WTC11 (cell line): ENCODE measurements around the gene MAP1S. TPM values are rescaled to one million over a fixed set of nuclear protein-coding genes. Genes with fewer than 3 reads are reported as not detected.

Source experiments
- ATAC-seq: fragments of 200-7000 bp; cut with Tn5 transposase; 2 replicates; pipeline ENCODE4 v1.10.0; 2021; ENCODE audit warnings: mild to moderate bottlenecking, moderate library complexity
- CTCF ChIA-PET: fragments of 300-600 bp; sonication (Branson Sonifier 250); formaldehyde crosslinking; loops from one replicate; lab custom pipeline; 2021; ENCODE audit warnings: antibody characterized with exemption; lab: Charles Lee
- POLR2A ChIA-PET: fragments of 350-600 bp; sonication (Branson Sonifier 250); formaldehyde crosslinking; loops from one replicate; lab custom pipeline; 2021; ENCODE audit warnings: antibody characterized with exemption; lab: Charles Lee
- DNase-seq: peaks from one replicate; pipeline ENCODE4 v3.0.0; 2021; ENCODE audit warnings: low spot score
- H3K27ac Mint-ChIP-seq: 2 replicates; pipeline ENCODE4 v1.8.0; 2021; ENCODE audit warnings: mixed read lengths
- H3K27me3 Mint-ChIP-seq: 2 replicates; pipeline ENCODE4 v1.8.0; 2021; ENCODE audit warnings: low read depth, mild to moderate bottlenecking, moderate library complexity, mixed read lengths
- H3K36me3 Mint-ChIP-seq: 2 replicates; pipeline ENCODE4 v1.8.0; 2021; ENCODE audit warnings: mixed read lengths
- H3K4me1 Mint-ChIP-seq: 2 replicates; pipeline ENCODE4 v1.8.0; 2022; ENCODE audit warnings: mixed read lengths
- H3K4me3 Mint-ChIP-seq: 2 replicates; pipeline ENCODE4 v1.8.0; 2021; ENCODE audit warnings: mild to moderate bottlenecking, moderate library complexity, mixed read lengths
- H3K9me3 Mint-ChIP-seq: 2 replicates; pipeline ENCODE4 v1.8.0; 2021; ENCODE audit warnings: mixed read lengths
- ARID4B ChIP-seq: sonication (generic); formaldehyde crosslinking; IDR thresholded peaks from 2 replicates; pipeline ENCODE4 v1.8.0; 2023; ENCODE audit warnings: missing genetic modification reagents, mild to moderate bottlenecking, borderline replicate concordance
- E2F1 ChIP-seq: sonication (generic); formaldehyde crosslinking; IDR thresholded peaks from 2 replicates; pipeline ENCODE4 v1.8.0; 2022; ENCODE audit warnings: mild to moderate bottlenecking, missing genetic modification reagents
- ELF4 ChIP-seq: sonication (generic); formaldehyde crosslinking; IDR thresholded peaks from 2 replicates; pipeline ENCODE4 v1.8.1; 2022; ENCODE audit warnings: low read depth, mild to moderate bottlenecking, moderate library complexity, missing genetic modification reagents
- ESRRA ChIP-seq: sonication (generic); formaldehyde crosslinking; IDR thresholded peaks from 2 replicates; pipeline ENCODE4 v1.8.1; 2022; ENCODE audit warnings: mild to moderate bottlenecking, missing genetic modification reagents, borderline replicate concordance
- ETV6 ChIP-seq: sonication (generic); formaldehyde crosslinking; IDR thresholded peaks from 2 replicates; pipeline ENCODE4 v1.8.1; 2022; ENCODE audit warnings: mild to moderate bottlenecking, missing genetic modification reagents
- FOXK1 ChIP-seq: sonication (generic); formaldehyde crosslinking; IDR thresholded peaks from 2 replicates; pipeline ENCODE4 v1.8.0; 2022; ENCODE audit warnings: mild to moderate bottlenecking, moderate library complexity, missing genetic modification reagents
- GTF2I ChIP-seq: fragments of 250-450 bp; sonication (Bioruptor Pico); conservative IDR thresholded peaks from 2 replicates; pipeline ENCODE4 v1.4.0; 2021; ENCODE audit warnings: mild to moderate bottlenecking
- JAZF1 ChIP-seq: fragments of 250-450 bp; sonication (Bioruptor Pico); IDR thresholded peaks from 2 replicates; pipeline ENCODE4 v1.9.0; 2021; ENCODE audit warnings: moderate library complexity, mild to moderate bottlenecking, inconsistent platforms
- NR1H2 ChIP-seq: sonication (generic); formaldehyde crosslinking; IDR thresholded peaks from 2 replicates; pipeline ENCODE4 v1.9.0; 2021; ENCODE audit warnings: mild to moderate bottlenecking, moderate library complexity, missing genetic modification reagents
- ZNF317 ChIP-seq: sonication (generic); formaldehyde crosslinking; IDR thresholded peaks from 2 replicates; pipeline ENCODE4 v1.8.1; 2023; ENCODE audit warnings: low read depth, mild to moderate bottlenecking, moderate library complexity, missing genetic modification reagents, borderline replicate concordance
- total RNA-seq: library from RNA; stranded (reverse); gene quantifications from 3 replicates; pipeline ENCODE4 v1.2.3, GENCODE V29; 2021
- TF ChIP-seq, protein P1 (sequence below): sonication (generic); formaldehyde crosslinking; IDR thresholded peaks from 2 replicates; pipeline ENCODE4 v1.8.1; 2023; ENCODE audit warnings: mild to moderate bottlenecking, missing genetic modification reagents, moderate library complexity
- TF ChIP-seq, protein P2 (sequence below): sonication (generic); formaldehyde crosslinking; IDR thresholded peaks from 2 replicates; pipeline ENCODE4 v1.8.0; 2022; ENCODE audit warnings: mild to moderate bottlenecking, missing genetic modification reagents
- TF ChIP-seq, protein P3 (sequence below): sonication (generic); formaldehyde crosslinking; conservative IDR thresholded peaks from 2 replicates; pipeline ENCODE4 v1.8.1; 2022; ENCODE audit warnings: mild to moderate bottlenecking, missing genetic modification reagents

Gene MAP1S
- total RNA-seq, 1 experiment from 2014 or later, result 120 TPM

- Mint-ChIP-seq H3K27ac (no peak within 1 kb of the TSS; the same call in 1 of the 2 replicates), H3K36me3 (no peaks in the 10 kb centered on the region), H3K4me3 (no peak within 1 kb of the TSS), H3K4me1 (peaks cover 29% of the 10 kb centered on the region), H3K9me3 (no peaks in the 10 kb centered on the region), H3K27me3 (peaks cover 12% of the 10 kb centered on the region)
- POLR2A ChIA-PET, result no interaction called here
- DNase-seq (no peak), ATAC-seq (no peak)
- TF ChIP-seq E2F1 (CRISPR knock-in tag), result no peak
- TF ChIP-seq ETV6 (CRISPR knock-in tag), result no peak
- CTCF ChIA-PET, result interaction anchor here (1.9 kb wide), 1 partner anchor 15 kb away, joined by 12 read pairs; no protein-coding TSS in a partner anchor
Observed at GRCh38 chr19:17751103-17751911, 32.0 kb downstream of the MAP1S start, which contains the start of gene FCHO1. FCHO1 (plus strand) TSS chr19:17751477; CDS start chr19:17755165, 3,688 bp downstream.

DNA sequence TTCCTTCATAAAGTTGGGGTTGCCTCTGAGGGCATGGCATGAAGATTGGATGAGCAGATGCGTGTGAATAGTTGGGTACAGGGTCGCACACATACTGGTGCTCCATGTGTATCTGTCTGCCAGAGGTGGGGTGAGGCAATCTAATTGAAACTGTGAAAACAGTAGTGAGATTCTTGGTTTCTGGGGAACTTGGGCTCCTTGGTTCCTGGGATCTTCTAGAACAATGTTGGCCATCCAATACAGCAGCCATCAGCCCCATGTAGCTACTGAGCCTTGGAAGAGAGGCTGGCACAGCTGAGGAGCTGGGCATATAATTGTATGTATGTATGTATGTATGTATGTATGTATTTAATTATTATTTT lies 32.6 kb downstream of the MAP1S start:
- Mint-ChIP-seq H3K27ac (no peak overlapping the region; the same call in 1 of the 2 replicates), H3K4me3 (no peak overlapping the region), H3K9me3 (no peaks in the 10 kb centered on the region), H3K27me3 (peaks cover 12% of the 10 kb centered on the region), H3K4me1 (peaks cover 27% of the 10 kb centered on the region), H3K36me3 (no peaks in the 10 kb centered on the region)
- DNase-seq (no peak), ATAC-seq (no peak)
- TF ChIP-seq ESRRA (CRISPR knock-in tag) (no peak), E2F1 (CRISPR knock-in tag) (no peak), ZNF317 (no peak), FOXK1 (CRISPR knock-in tag) (no peak), ELF4 (CRISPR knock-in tag) (no peak), GTF2I (CRISPR knock-in tag) (no peak), JAZF1 (CRISPR knock-in tag) (no peak), ARID4B (CRISPR knock-in tag) (no peak), NR1H2 (CRISPR knock-in tag) (no peak)
- TF ChIP-seq, protein P1, sequence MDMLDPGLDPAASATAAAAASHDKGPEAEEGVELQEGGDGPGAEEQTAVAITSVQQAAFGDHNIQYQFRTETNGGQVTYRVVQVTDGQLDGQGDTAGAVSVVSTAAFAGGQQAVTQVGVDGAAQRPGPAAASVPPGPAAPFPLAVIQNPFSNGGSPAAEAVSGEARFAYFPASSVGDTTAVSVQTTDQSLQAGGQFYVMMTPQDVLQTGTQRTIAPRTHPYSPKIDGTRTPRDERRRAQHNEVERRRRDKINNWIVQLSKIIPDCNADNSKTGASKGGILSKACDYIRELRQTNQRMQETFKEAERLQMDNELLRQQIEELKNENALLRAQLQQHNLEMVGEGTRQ, result no peak
- TF ChIP-seq, protein P2, sequence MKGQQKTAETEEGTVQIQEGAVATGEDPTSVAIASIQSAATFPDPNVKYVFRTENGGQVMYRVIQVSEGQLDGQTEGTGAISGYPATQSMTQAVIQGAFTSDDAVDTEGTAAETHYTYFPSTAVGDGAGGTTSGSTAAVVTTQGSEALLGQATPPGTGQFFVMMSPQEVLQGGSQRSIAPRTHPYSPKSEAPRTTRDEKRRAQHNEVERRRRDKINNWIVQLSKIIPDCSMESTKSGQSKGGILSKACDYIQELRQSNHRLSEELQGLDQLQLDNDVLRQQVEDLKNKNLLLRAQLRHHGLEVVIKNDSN (CRISPR knock-in tag), result no peak
- TF ChIP-seq, protein P3, sequence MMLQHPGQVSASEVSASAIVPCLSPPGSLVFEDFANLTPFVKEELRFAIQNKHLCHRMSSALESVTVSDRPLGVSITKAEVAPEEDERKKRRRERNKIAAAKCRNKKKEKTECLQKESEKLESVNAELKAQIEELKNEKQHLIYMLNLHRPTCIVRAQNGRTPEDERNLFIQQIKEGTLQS, result no peak
- TF ChIP-seq, all 79 proteins: peak for 0
- POLR2A ChIA-PET, result no interaction called here
- CTCF ChIA-PET, result interaction anchor here (1.9 kb wide), 1 partner anchor 15 kb away, joined by 12 read pairs; no protein-coding TSS in a partner anchor
